Activated CD4-positive, alpha-beta T cell treated with anti-CD3 and anti-CD28 coated beads, Interleukin-2, amount 50 U/mL, for 16 hours (primary cell): Measurements from ENCODE around the gene EYA2.

Experiments used
- DNase-seq: peaks from one replicate; pipeline ENCODE4 v3.0.0-alpha.2; 2020

The EYA2 gene

DNA sequence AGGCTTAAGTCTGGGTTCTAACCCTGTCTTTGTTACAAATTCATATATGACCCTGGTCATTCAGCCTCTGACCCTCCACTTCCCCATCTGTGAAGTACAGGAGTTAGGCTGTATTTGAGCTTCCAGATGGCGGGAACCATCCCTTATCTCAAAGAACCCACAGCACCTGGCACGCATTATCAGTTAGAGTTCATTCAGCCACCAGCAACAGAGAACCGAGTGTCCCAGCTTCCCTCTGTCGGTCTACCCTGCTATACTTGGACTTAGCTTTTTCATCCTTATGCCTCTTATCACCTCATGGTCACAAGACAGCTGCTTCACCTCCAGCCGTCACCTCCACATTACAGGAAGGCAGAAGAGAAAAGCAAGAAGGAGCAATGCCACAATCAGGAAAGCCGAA, 147.8 kb downstream of the EYA2 start:
- DNase-seq: no peak

DNA sequence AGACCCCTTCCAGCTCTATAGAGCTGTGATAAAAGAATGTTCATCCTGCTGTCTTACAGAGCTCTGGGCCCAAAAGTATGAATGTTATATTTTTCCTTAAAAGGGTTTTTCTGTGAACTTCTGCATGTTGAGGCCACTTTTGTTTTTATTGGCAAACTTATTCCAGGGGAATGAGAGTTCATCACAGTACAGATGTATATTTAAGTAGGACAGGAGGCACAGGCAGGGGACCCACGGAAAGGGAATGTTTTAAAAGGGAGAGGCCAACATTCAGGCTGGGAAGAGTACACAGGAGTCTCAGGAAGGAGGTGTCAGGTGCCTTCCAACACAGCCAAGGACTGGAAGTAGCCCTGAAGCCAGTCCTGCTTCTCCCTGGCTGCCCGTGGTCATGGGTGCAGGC, 148.4 kb downstream of the EYA2 start:
- no peak for DNase-seq

DNA sequence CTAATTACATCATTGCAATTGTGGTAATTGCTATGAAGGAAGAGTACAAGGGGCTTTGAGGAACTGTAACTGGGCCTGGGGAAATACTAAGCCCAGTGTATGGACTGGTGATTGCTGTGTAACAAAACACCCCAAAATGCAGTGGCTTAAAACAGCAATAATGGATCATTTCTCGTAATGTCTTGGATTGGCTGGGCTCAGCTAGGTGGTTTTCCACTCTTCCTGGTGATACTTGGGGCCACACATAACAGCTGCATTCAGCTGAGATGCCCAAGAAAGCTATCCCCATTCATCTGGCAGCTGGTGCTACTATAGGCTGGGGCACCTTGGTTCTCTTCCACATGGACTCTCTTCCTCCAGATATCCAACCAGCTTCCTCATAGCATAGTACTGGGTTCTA, 150.3 kb downstream of the EYA2 start:
- DNase-seq: no peak

DNA sequence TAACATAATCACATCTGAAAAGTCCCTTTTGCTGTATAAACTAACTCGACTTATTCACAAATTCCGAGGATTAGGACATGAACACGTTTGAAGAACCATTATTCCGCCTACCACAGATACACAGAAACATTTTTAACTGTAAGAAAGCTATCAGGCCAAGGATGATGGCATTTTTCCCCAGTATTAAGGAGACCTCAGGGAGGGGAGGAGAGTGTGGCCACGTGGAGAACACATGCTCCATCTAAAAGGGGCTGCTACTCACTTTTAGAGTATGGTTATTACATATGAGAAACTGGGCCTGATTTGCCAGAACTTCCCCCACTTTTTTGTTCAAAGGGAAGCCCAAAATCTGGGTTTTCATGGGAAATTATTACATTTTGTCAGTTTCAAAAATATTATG, 153.4 kb downstream of the EYA2 start:
- DNase-seq: no peak

GRCh38 chr20:47049771-47050170, 155.1 kb downstream of the EYA2 start:
- no peak for DNase-seq

DNA sequence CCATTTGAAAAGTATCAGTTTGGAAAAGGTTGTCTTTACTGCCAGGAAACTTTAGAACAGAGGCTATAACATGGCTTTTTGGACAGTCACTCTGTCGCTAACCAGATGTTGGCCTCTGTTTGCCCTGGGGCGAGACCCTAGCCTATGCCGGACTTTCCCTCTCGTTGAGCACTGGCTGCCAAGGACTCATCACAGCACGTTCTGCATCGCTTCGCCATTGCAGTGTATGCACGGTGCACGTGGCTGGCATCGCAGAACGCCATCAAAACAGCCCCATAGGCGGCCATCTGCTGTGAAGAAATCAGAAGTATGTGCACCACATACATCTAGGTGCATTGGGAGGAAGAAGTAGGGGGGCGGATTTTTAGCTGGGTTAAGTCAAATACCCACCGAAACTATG, 156.4 kb downstream of the EYA2 start:
- no peak for DNase-seq

GRCh38 chr20:47051936-47052526, 157.4 kb downstream of the EYA2 start:
- no peak for DNase-seq

- no peak for DNase-seq
Observed at GRCh38 chr20:47054506-47054905, 159.9 kb downstream of the EYA2 start.

DNA sequence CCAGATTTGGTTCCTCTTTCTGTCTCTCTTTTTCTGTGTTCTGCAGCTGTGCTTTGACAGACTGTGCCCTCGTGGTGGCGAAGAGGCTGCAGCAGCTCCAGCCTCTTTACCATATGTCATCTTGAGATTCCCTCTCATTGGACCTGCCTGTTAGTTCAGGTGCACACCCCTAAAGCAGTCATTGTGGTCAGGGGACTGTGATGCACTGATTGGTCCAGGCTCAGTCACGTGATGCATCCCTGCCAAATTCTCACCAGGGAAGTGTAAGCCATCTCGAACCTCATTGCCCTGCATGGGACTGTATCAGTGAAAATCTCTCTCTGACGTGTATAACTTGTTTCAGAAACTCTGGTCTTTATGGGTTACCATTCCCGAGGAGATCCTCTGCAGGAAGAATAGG, 160.3 kb downstream of the EYA2 start:
- no peak for DNase-seq

- DNase-seq: no peak
Observed at GRCh38 chr20:47055699-47056369, 161.2 kb downstream of the EYA2 start.

- DNase-seq: no peak
Observed at GRCh38 chr20:47057661-47058060, 163.0 kb downstream of the EYA2 start.

- DNase-seq: no peak
Observed at GRCh38 chr20:47058236-47058635, 163.6 kb downstream of the EYA2 start.

DNA sequence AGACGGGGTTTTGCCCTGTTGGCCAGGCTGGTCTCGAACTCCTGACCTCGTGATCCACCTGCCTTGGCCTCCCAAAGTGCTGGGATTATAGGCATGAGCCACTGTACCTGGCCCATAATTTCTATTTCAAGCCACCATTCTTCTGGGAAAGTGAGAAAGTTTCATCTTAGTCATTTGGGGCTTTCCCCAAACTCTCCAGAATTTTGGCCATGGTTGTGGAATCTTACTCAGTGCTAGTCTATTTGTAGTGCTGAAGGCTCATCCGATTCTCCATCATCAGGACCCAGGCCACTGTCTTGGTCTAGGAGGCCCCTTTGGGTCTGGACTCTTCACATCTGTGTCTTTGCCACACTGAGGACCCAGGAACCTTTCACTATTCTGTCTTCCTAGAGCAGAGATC, 164.9 kb downstream of the EYA2 start:
- no peak for DNase-seq

DNA sequence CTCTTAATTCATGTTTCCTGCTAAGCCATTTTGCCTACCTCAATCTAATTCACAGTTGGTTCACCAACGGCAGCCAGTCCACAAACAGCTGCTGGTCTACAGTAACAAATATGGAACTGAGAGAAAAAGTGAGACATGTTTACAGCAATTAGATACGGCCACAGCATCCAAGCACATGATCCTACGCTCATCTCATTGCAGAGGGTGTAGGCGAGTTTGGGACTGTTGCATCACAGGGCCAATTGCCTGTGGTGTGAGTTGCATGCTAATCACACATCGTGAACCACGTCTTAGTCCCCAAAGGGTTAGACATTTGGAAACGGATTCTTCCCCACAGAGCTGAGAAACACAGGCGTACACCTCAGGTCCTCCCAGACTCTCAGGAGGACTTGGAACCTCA, 166.9 kb downstream of the EYA2 start:
- no peak for DNase-seq

GRCh38 chr20:47062226-47062890, 167.7 kb downstream of the EYA2 start:
- DNase-seq: no peak

DNA sequence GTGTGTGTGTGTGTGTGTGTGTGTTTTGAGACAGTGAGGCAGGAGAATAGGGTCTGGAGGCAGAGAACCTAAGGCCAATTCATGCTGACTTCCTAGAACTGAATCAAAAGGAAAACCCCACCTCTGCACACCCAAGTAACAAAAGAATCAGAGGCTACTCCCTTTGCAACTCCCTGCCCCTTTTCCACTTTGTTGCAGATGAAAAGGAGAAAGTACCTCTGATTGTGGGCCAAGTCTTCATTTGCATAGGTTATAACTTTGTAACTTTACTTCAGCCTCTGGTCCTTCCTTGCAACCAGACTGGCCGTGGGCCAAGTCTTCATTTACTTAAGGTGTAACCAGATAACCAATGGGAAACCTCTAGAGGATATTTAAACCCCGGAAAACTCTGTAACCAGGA, 168.8 kb downstream of the EYA2 start:
- DNase-seq: no peak

- no peak for DNase-seq
Observed at GRCh38 chr20:47063808-47064207, 169.2 kb downstream of the EYA2 start.

DNA sequence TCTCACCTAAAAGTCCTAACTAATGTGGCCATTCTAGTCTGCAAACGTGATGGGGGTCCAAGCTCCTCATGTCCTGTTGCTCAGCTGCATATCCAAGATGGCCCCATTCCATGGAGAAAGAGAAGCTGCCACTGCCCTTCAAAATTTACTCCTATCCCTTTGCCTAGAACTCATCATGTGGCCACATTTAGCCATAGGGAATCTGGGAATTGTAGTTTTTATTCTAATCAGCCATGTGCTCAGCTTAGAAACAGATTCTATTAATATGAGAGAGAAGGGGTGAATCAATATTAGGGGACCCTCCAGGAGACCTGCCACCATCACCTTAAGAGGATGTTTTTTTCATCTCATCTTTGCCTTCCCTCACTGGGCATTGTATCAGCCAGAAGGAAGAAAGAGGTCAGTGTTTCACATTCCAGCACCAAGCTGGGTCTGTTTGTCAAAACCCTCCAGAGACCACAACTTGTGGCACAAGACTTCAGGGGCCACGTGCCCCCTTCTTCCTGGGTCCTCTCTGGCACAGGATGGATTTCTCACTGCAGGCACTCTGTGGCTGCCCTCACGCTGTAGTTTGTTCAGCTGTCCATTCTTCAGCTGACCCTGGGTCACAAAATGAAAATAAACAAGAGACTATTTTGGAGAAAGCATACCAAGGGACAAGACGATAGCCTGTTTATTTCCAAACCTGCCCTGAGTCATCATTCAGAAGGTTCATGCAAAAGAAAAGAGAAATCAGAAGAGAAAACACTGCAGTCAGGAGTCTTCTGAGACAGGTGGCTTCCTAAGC, 172.0 kb downstream of the EYA2 start:
- no peak for DNase-seq

- no peak for DNase-seq
Observed at GRCh38 chr20:47067776-47068175, 173.1 kb downstream of the EYA2 start.

DNA sequence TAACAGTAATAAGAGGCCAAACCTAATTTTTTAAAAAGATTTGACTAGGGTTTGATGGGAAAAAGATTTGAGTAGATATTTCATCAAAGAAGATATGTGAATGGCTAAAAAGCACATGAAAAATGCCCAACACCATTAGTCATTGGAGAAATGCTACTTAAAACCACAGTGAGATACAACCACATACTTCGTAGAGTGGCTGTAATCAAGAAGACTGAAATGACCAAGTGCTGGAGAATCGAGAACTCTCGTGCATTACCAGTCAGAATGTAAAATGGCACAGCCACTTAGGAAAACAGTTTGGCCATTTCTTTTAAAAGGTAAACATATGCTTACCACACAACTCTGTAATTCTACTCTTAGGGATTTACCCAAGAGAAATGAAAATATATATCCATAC, 175.5 kb downstream of the EYA2 start:
- no peak for DNase-seq

DNA sequence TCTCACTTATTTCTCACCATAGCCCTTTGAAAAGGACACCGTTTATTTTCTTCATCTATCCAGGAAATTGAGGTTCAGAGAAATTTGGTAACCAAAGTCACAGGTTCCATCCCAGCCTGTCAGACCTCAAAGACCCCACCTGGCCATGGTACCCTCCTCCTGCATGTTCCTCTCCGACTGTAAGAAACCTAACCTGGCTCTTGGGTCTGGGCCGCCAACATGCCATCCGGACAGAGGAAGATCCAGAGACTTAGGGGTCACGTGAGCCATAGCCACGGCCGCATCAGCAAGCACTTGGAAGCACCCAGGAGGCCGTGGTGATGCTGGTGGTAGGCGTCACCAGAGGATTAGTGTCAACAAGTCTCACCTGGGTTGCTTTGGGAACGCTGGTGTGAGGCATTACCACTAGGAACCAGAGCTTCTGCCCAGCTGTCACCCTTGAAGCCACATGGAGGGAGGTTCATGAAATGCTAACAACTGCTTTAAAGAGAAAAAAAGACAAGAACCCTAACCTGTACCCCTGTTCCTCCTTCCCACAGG, 177.1 kb downstream of the EYA2 start:
- DNase-seq: no peak

GRCh38 chr20:47073766-47074475, 179.3 kb downstream of the EYA2 start:
- no peak for DNase-seq

DNA sequence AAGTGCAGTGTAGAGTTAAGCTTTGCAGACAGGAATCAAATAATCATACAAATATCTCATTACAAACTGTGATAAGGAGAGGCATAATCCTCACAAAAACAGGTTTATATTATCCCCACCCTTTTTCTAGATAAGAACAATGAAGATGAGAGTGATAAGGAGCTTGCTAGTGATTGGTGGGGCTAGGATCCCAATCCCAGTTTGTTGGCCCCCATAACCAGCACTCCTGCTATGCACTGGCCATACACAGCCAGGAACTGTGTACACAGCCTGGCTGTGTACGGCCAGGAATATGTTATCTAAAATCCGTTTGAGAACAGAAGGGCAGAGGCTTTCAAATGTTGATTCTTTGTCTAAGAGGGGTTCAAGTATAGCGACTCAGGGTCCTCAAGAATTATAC, 180.6 kb downstream of the EYA2 start:
- no peak for DNase-seq
